ENCODE data around the gene WNK2.

- TF ChIP-seq POLR2A (IDR thresholded peaks at IDR 0.05; ENCODE audit: low read depth) (no peak), CTCF (IDR thresholded peaks at IDR 0.05) (no peak)
Observed at GRCh38 chr9:93223260-93224180, 39.6 kb downstream of the WNK2 start.

Measured in esophagus muscularis mucosa (tissue), 3 donors.